HG03558 (cell line): ENCODE data around the gene LILRB1.
"Not testable (repeated sequence)": the region's sequence is repeated elsewhere in the genome, so short reads cannot be mapped to it uniquely, and the experiment has no call there.

ENCODE experiments used
- ATAC-seq: cut with Tn5 transposase; IDR thresholded peaks from one replicate; pipeline ENCODE4 v1.9.1; 2021; ENCODE audit warnings: moderate number of reproducible peaks; ENCODE audit not compliant: unreplicated experiment; ENCODE audit errors: extremely low read depth

Gene LILRB1

GRCh38 chr19:54624234-54624633, 6.0 kb upstream of the LILRB1 start:
- ATAC-seq = not testable (repeated sequence)

DNA sequence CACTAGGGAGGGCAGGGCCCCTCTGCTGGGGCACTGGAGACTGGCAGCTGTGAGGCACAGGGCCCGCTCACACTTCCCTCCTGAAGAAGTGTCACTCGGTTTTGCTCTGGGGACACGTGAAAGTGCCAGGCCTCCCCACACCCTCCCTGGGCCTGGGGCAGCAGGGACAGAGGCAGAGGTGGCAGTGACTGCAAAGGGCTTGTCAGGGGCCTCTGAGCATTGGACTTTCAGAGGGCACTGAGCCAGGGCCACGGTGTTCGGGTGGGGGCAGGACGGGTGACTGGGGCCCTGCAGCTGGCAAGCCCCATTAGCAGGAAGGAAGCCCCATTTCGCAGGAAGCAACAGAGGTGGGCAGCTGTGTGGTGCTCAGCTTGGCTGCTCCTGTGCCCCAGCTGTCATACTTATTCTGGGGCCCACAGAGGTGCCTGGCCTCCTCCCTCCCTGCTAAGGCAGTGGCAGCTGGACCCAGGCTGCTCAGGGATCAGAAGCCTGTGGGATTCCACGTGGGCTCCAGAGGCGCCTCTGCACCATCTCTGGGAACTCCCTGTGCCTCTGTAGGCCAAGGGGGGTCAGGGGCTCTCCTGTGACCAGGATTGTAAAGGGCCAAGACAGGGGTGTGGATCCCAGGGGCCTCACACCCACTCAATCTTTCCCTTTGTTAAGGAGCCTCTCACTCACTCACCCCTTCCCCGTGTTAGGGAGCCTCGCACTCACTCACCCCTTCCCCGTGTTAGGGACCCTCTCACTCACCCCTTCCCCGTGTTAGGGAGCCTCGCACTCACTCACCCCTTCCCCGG, 5.2 kb upstream of the LILRB1 start:
- ATAC-seq = not testable (repeated sequence)

DNA sequence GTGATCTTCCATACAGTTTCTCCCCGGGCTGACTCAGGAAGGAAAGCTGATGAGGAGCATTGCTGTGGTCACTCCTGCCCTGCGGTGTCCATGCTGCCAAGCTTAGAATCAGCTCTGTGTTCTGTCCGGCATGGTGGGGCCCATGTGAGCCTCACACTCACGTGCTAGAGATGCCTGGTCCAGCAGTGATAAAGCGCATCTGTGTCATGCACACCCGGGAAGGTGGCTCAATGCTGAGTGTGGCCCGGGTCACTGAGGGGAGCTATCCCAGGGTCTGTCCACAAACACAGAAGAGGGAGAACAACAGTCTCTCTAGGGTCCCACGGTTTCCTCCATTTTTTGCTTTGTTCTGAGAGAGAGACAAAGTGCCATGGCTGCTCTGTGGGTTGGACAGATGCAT, 3.5 kb upstream of the LILRB1 start:
- ATAC-seq = no peak

DNA sequence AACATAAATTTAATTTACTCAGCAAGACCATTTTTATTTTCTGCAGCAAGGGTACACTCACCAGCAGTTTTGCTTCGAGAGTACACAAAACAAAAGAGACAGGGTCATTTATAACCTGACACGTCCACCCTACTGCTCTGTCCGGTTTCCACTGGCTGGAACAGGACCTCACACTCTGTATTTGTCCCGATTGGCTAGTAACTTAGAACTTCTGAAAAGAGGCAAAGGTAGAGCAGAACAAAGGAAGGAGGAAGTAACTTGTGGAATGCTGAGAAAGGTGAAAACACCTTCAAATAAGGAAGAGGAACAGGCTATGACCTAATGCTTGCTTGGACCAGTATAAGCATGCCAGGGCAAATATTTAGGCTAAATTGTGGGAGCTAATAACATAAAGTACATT, 2.4 kb upstream of the LILRB1 start:
- not testable (repeated sequence) for ATAC-seq

GRCh38 chr19:54630782-54631181, 498 bp downstream of the LILRB1 start:
- no peak for ATAC-seq

DNA sequence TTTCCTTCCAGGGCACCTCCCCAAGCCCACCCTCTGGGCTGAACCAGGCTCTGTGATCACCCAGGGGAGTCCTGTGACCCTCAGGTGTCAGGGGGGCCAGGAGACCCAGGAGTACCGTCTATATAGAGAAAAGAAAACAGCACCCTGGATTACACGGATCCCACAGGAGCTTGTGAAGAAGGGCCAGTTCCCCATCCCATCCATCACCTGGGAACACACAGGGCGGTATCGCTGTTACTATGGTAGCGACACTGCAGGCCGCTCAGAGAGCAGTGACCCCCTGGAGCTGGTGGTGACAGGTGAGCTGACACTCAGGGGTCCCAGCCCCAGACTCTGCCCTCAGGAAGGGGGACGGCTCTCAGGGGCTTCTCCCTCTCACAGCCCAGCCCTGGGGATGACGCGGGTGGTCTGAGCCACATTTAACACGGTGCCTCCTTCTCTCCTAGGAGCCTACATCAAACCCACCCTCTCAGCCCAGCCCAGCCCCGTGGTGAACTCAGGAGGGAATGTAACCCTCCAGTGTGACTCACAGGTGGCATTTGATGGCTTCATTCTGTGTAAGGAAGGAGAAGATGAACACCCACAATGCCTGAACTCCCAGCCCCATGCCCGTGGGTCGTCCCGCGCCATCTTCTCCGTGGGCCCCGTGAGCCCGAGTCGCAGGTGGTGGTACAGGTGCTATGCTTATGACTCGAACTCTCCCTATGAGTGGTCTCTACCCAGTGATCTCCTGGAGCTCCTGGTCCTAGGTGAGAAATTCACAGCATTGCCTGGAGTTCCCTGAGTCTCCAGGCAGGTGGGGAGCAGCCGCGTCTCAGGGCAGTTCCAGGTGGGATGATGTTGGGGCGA, 1.4 kb downstream of the LILRB1 start:
- ATAC-seq = not testable (repeated sequence)

GRCh38 chr19:54632517-54632916, 2.2 kb downstream of the LILRB1 start:
- not testable (repeated sequence) for ATAC-seq

GRCh38 chr19:54633401-54633800, 3.1 kb downstream of the LILRB1 start:
- no peak for ATAC-seq

DNA sequence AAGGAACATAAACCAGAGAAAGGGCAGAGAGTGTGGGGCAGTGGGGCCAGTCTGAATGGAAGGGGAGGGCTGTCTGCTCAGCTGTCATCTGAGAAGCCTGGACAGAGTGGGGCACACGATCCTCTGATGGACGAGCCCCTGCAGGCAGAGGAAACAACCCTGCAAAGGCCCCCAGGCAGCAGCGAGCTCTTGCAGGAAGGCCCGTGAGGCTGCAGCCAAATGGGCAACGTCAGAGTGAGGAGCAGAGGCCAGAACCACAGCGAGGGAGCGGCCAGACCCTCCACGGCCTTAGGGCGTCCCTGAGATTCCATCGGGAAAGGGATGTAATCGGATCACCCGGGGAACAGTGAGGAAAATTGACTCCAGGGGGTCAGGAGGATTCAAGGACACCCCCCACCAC, 5.8 kb downstream of the LILRB1 start:
- not testable (repeated sequence) for ATAC-seq

DNA sequence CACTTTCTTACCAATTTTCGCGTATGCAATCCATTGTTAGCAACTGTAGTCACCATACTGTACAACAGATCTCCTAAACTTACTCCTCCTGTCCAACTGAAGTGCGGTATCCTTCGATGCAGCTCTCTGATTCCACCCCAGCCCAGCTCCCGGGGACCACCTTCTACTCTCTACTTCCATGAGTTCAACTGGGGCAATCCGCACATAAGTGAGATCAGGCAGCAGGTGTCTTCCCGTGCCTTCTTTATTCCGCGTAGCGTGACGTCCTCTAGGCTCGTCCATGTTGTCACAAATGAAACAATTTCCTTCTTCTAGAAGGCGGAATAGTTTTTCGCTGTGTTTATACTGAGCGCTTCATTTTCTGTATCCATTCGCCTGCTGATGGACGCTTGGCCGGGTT, 8.4 kb downstream of the LILRB1 start:
- no peak for ATAC-seq

- not testable (repeated sequence) for ATAC-seq
These were observed 12.7 kb downstream of the LILRB1 start for GRCh38 chr19:54642953-54643352.

DNA sequence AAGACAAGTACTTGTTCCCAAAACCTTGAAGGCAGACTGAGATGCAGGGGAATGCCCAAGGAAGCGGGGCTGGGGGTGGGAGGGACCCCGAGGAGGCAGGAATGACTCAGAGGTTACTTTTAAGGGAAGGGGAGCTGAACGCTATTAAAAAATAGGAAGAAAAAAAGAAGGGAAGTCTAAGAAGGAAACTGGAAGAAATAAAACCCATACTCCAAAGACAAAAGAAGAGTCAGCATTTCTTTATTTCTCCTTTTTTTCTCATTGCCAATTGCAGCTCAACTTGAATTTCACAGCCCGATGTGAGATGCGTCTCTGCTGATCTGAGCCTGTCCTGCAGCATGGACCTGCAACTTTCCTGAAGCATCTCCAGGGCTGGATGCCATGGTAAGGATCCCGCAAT, 13.3 kb downstream of the LILRB1 start:
- not testable (repeated sequence) for ATAC-seq

GRCh38 chr19:54644056-54644455, 13.8 kb downstream of the LILRB1 start:
- no peak for ATAC-seq

GRCh38 chr19:54646331-54646841, 16.1 kb downstream of the LILRB1 start:
- ATAC-seq = no peak

DNA sequence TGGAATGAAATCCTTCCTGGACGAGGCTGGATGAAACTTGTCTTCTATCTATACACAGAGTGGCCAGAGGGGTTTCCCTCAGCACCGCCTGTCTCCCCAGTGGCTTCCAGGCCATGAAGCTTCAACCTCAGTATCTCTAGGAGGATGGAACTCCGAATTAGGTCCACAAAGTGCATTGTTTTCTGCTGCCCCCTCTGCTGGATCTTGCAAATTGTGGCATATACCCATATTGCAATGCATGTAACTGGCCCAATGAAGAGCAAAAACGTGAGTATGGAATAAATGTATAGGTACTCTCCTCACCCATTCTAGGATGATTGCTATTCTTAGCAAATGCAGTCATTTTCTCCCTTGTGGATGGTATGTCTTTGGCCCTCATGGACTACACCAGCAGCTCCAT, 17.8 kb downstream of the LILRB1 start:
- no peak for ATAC-seq

- ATAC-seq = no peak
These were observed 19.9 kb downstream of the LILRB1 start for GRCh38 chr19:54650108-54650655.

DNA sequence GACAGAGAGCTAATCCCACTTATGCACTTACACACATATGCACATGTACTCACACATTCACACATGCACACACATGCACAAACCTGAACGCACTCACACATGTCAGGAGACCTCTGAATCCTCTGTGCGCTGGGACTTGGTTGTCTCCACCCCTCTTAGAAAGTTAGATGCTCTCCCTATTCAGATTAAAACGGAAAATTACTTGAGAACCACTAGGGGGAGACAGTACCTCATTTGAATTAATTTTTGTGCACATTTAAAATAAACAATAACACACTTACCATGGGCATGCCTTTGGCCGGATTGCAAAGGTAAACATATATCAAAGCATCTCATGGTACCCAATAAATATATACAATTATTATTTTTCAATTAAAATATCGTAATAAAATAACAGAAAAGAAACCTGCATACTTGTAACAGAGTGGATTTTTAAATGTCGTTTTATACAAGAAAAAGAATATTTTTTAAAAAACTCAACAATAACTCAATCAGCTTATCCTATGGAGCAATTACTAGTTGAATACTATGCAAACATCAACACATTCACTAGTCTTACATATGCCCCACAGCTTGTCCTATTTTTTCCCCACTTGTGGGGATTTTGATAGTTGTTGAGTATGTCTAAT, 23.0 kb downstream of the LILRB1 start:
- ATAC-seq = no peak

DNA sequence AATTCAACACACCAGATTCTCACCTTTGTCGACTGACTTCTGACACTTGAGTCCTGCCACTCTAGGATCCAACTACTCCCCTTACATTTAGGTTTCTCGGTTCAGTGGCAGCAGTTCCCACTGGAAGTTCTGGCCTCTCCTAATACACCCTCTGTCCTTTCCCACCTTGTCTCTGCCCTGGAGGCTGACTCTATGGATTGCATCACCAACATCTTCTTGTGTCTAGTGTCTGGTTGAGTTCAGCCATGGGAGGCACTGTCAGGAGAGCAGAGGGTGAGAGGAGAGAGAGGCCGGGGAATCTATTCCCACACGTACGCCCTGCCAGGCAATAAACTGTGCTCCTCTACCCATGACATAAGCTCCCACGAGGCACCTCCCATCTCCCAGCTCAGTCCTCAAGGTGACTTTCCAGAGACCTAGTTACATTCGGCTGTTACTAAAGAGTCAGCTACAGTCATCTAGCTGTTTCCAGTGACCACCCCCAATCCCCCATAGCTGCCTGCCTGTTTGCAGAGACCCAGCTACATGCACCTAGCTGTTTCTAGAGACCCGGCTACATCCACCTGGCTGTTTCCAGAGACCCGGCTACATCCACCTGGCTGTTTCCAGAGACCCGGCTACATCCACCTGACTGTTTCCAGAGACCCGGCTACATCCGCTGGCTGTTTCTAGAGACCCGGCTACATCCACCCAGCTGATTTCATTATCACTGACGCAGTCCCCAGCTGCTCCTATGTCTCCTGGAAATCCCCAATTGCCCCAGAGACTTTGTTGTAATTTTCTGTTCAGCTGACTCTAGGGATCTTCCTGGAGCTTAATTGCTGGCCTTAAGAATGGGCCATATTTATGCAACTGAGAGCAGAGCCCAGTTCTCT, 24.4 kb downstream of the LILRB1 start:
- no peak for ATAC-seq

DNA sequence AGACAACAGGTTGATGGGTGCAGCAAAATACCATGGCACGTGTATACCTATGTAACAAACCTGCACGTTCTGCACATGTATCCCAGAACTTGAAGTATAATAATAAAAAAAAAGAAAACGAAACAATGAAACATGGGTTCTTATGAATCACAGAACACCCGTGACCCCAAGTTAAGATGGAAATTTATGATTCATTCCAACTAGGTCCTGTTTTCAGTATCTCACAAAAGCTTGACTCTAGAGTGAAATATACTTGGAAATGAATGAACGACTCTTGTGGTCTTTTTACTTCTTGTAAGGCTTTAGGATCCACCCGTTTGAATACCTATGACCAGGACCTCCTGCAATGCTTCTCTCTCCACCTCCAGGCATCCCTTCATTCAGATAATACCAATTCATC, 29.0 kb downstream of the LILRB1 start:
- ATAC-seq = no peak
